HG02970 (cell line): ENCODE data around the gene PIEZO2.
"Not testable (repeated sequence)": the region's sequence is repeated elsewhere in the genome, so short reads cannot be mapped to it uniquely, and the experiment has no call there.

Experiments used
- ATAC-seq: cut with Tn5 transposase; IDR thresholded peaks from one replicate; pipeline ENCODE4 v1.9.1; 2021; ENCODE audit warnings: mild to moderate bottlenecking, moderate library complexity, moderate number of reproducible peaks; ENCODE audit not compliant: unreplicated experiment, low FRiP score

Gene PIEZO2

GRCh38 chr18:10670856-10671255 is 478.5 kb downstream of the PIEZO2 start:
- ATAC-seq, result no peak

GRCh38 chr18:10669441-10670100 is 479.8 kb downstream of the PIEZO2 start:
- ATAC-seq, result no peak

- no peak for ATAC-seq
These were observed 485.6 kb downstream of the PIEZO2 start for GRCh38 chr18:10663750-10664149.

- no peak for ATAC-seq
These were observed 488.1 kb downstream of the PIEZO2 start for GRCh38 chr18:10661317-10661716.

- no peak for ATAC-seq
These were observed 489.0 kb downstream of the PIEZO2 start for GRCh38 chr18:10660179-10660884.

- no peak for ATAC-seq
These were observed 489.8 kb downstream of the PIEZO2 start for GRCh38 chr18:10659594-10659993.

GRCh38 chr18:10659000-10659399 is 490.4 kb downstream of the PIEZO2 start:
- ATAC-seq, result no peak

- ATAC-seq, result not testable (repeated sequence)
These were observed 505.4 kb downstream of the PIEZO2 start for GRCh38 chr18:10644003-10644402.

- not testable (repeated sequence) for ATAC-seq
These were observed 506.3 kb downstream of the PIEZO2 start for GRCh38 chr18:10642915-10643524.

GRCh38 chr18:10638539-10638885 is 510.9 kb downstream of the PIEZO2 start:
- ATAC-seq, result not testable (repeated sequence)

GRCh38 chr18:10637858-10638538 is 511.4 kb downstream of the PIEZO2 start:
- ATAC-seq, result not testable (repeated sequence)

- peak; percentile 91 for ATAC-seq
These were observed 520.3 kb downstream of the PIEZO2 start for GRCh38 chr18:10629076-10629475.

- not testable (repeated sequence) for ATAC-seq
These were observed 522.7 kb downstream of the PIEZO2 start for GRCh38 chr18:10626606-10627213.

GRCh38 chr18:10623606-10624005 is 525.8 kb downstream of the PIEZO2 start:
- ATAC-seq, result not testable (repeated sequence)

GRCh38 chr18:10622982-10623381 is 526.4 kb downstream of the PIEZO2 start:
- ATAC-seq, result not testable (repeated sequence)

- not testable (repeated sequence) for ATAC-seq
These were observed 528.6 kb downstream of the PIEZO2 start for GRCh38 chr18:10620670-10621329.
